SK-N-SH (cell line): Measurements from ENCODE around the gene TTC23. TPM values are rescaled to one million over a fixed set of nuclear protein-coding genes. Genes with fewer than 3 reads are reported as not detected.
A peak's percentile ranks its signal among the peaks of the same experiment; 100 is the strongest.

Source experiments
- CTCF ChIA-PET: fragments of 300-600, 350-600 bp; formaldehyde crosslinking; extraction: SDS; loops from one replicate; lab custom pipeline; 2021; lab: Yijun Ruan, JAX
- POLR2A ChIA-PET: fragments of 350-600 bp; sonication (Branson Sonifier 250); formaldehyde crosslinking; extraction: SDS; loops from one replicate; lab custom pipeline; 2020; ENCODE audit warnings: antibody characterized with exemption, inconsistent platforms; lab: Yijun Ruan, JAX
- DNase-seq: peaks from one replicate; pipeline ENCODE4 v3.0.0; 2012
- H2AFZ ChIP-seq: fragments of 200-600 bp; sonication (generic); 2 replicates; pipeline ENCODE4 v1.8.1; 2016; ENCODE audit warnings: antibody characterized with exemption, mild to moderate bottlenecking, low read depth
- H3F3A ChIP-seq: fragments of 200-600 bp; sonication (generic); replicated peaks from 2 replicates; pipeline ENCODE3; 2016; ENCODE audit warnings: antibody characterized with exemption, mild to moderate bottlenecking; ENCODE audit not compliant: insufficient read depth
- H3K27ac ChIP-seq, 2 experiments: fragments of 200-500 bp in 1 of 2; fragments of 200-600 bp in 1 of 2; sonication (Bioruptor generic) in 1 of 2; sonication (generic), shearing (Covaris generic) in 1 of 2; 2 replicates each; pipeline versions ENCODE4 v1.5.1 to v1.6.1; 2014 to 2016; ENCODE audit warnings: low read depth in 2 of 2, inconsistent platforms in 1 of 2, low read length in 1 of 2, mild to moderate bottlenecking in 1 of 2, mixed read lengths in 1 of 2
- H3K27me3 ChIP-seq: fragments of 200-600 bp; sonication (generic), shearing (Covaris generic); 2 replicates; pipeline ENCODE4 v1.6.1; 2016; ENCODE audit warnings: mixed run types; ENCODE audit not compliant: insufficient read depth
- H3K36me3 ChIP-seq, 2 experiments: fragments of 200-500 bp in 1 of 2; fragments of 200-600 bp in 1 of 2; sonication (Bioruptor generic) in 1 of 2; sonication (generic) in 1 of 2; replicated peaks in 1 of 2; 2 replicates each; pipeline versions ENCODE3 to v1.5.1; 2014 to 2016; ENCODE audit warnings: low read length in 1 of 2, mild to moderate bottlenecking in 1 of 2; ENCODE audit not compliant: insufficient read depth in 2 of 2, control insufficient read depth in 1 of 2
- H3K4me1 ChIP-seq, 2 experiments: fragments of 200-500 bp in 1 of 2; fragments of 200-600 bp in 1 of 2; sonication (Bioruptor generic) in 1 of 2; sonication (generic), shearing (Covaris generic) in 1 of 2; 2 replicates each; pipeline versions ENCODE4 v1.5.1 to v1.6.1; 2014 to 2016; ENCODE audit warnings: low read depth in 1 of 2, low read length in 1 of 2, mixed run types in 1 of 2; ENCODE audit not compliant: insufficient read depth in 2 of 2, control insufficient read depth in 1 of 2
- H3K4me2 ChIP-seq: fragments of 200-600 bp; sonication (generic), shearing (Covaris generic); 2 replicates; pipeline ENCODE4 v1.6.1; 2017; ENCODE audit warnings: mixed run types
- H3K4me3 ChIP-seq, 2 experiments: fragments of 200-500 bp in 1 of 2; fragments of 200-600 bp in 1 of 2; sonication (Bioruptor generic) in 1 of 2; sonication (generic), shearing (Covaris generic) in 1 of 2; 2 replicates each; pipeline versions ENCODE4 v1.5.1 to v1.8.1; 2014 to 2016; ENCODE audit warnings: low read depth in 2 of 2, inconsistent platforms in 1 of 2, low read length in 1 of 2, mild to moderate bottlenecking in 1 of 2, mixed read lengths in 1 of 2, moderate library complexity in 1 of 2
- H3K79me2 ChIP-seq: fragments of 200-600 bp; sonication (generic); 2 replicates; pipeline ENCODE4 v1.8.1; 2017; ENCODE audit warnings: mild to moderate bottlenecking; ENCODE audit not compliant: insufficient read depth
- H3K9ac ChIP-seq: fragments of 200-600 bp; sonication (generic); 2 replicates; pipeline ENCODE4 v1.6.1; 2017; ENCODE audit warnings: mixed run types
- H3K9me2 ChIP-seq: fragments of 200-600 bp; sonication (generic); 2 replicates; pipeline ENCODE4 v1.6.1; 2017; ENCODE audit warnings: mixed run types
- H3K9me3 ChIP-seq: fragments of 200-600 bp; sonication (generic); 2 replicates; pipeline ENCODE4 v1.6.1; 2017; ENCODE audit warnings: mixed run types, mild to moderate bottlenecking, moderate library complexity
- H4K20me1 ChIP-seq: fragments of 200-600 bp; sonication (generic); 2 replicates; pipeline ENCODE4 v1.6.1; 2017; ENCODE audit warnings: mild to moderate bottlenecking, mixed run types; ENCODE audit not compliant: insufficient read depth
- ELF1 ChIP-seq: IDR thresholded peaks from 2 replicates; pipeline ENCODE4 v1.4.0; 2012
- EP300 ChIP-seq, 2 experiments: IDR thresholded peaks; 2 replicates each; pipeline versions ENCODE4 v1.4.0 to v1.6.1; 2012; ENCODE audit warnings: borderline replicate concordance in 1 of 2, low read depth in 1 of 2, low read length in 1 of 2
- EZH2phosphoT487 ChIP-seq: fragments of 200-600 bp; sonication (generic); IDR thresholded peaks from 2 replicates; pipeline ENCODE4 v1.6.1; 2017; ENCODE audit warnings: low read depth, mixed run types, mild to moderate bottlenecking, antibody characterized with exemption, moderate library complexity, borderline replicate concordance
- FOXM1 ChIP-seq: IDR thresholded peaks from 2 replicates; pipeline ENCODE4 v1.4.0; 2012; ENCODE audit warnings: low read depth, mild to moderate bottlenecking
- GATA2 ChIP-seq: sonication (generic); formaldehyde crosslinking; IDR thresholded peaks from 2 replicates; pipeline ENCODE4 v1.5.0; 2020; ENCODE audit warnings: mild to moderate bottlenecking, missing genetic modification reagents
- JUND ChIP-seq: IDR thresholded peaks from 2 replicates; pipeline ENCODE4 v1.4.0; 2012
- MXI1 ChIP-seq: IDR thresholded peaks from 2 replicates; pipeline ENCODE4 v1.6.1; 2012; ENCODE audit warnings: mild to moderate bottlenecking, low read depth, low read length, improper control_type of control experiment
- NFIC ChIP-seq: IDR thresholded peaks from 2 replicates; pipeline ENCODE4 v1.4.0; 2012; ENCODE audit warnings: borderline replicate concordance
- POLR2AphosphoS5 ChIP-seq: IDR thresholded peaks from 2 replicates; pipeline ENCODE4 v1.6.1; 2012; ENCODE audit warnings: low read depth, low read length
- RCOR1 ChIP-seq: fragments of 150-350 bp; IDR thresholded peaks from 2 replicates; pipeline ENCODE4 v1.6.1; 2017; ENCODE audit warnings: antibody characterized with exemption, low read length
- RXRA ChIP-seq: IDR thresholded peaks from 2 replicates; pipeline ENCODE4 v1.4.0; 2012; ENCODE audit warnings: low read depth, mild to moderate bottlenecking, borderline replicate concordance
- SIN3A ChIP-seq: IDR thresholded peaks from 2 replicates; pipeline ENCODE4 v1.6.1; 2012; ENCODE audit warnings: low read depth, mild to moderate bottlenecking, low read length, moderate library complexity, borderline replicate concordance
- TEAD4 ChIP-seq: IDR thresholded peaks from 2 replicates; pipeline ENCODE4 v1.4.0; 2012; ENCODE audit warnings: mild to moderate bottlenecking, borderline replicate concordance; ENCODE audit not compliant: insufficient read depth
- YY1 ChIP-seq: IDR thresholded peaks from 2 replicates; pipeline ENCODE4 v1.4.0; 2012; ENCODE audit warnings: low read depth, mild to moderate bottlenecking
- ZBTB33 ChIP-seq: IDR thresholded peaks from 2 replicates; pipeline ENCODE4 v1.4.0; 2012; ENCODE audit warnings: low read depth, borderline replicate concordance
- WGBS: methylation state at CpG from one replicate; pipeline ENCODE4 v1.1.6; 2017; ENCODE audit warnings: low lambda C conversion rate; 5-methylcytosine and 5-hydroxymethylcytosine counted together
- polyA plus RNA-seq, 3 experiments: library from polyadenylated mRNA; depleted of rRNA; stranded (reverse); fragments of >200 nt; gene quantifications; 2 replicates each; pipeline ENCODE4 v1.2.3, GENCODE V29; 2012

TTC23 gene
- polyA plus RNA-seq, 1 of the 3 experiments (the other 2 are of a cell fraction): 0.79 TPM

- DNase-seq: no peak
- ChIA-PET POLR2A (no interaction called here), CTCF (no interaction called here)
- no peaks in the 10 kb centered on the region for H3K9me3 ChIP-seq
- H3K27me3 ChIP-seq: no peaks in the 10 kb centered on the region
- H3K9me2 ChIP-seq: no peaks in the 10 kb centered on the region
- H3K27ac ChIP-seq: no peak overlapping the region; a peak in 1 of 4 replicates
- no peaks in the 10 kb centered on the region for H3F3A ChIP-seq
- H4K20me1 ChIP-seq: no peaks in the 10 kb centered on the region
- H3K36me3 ChIP-seq: peaks cover 11 to 48% of the 10 kb centered on the region in 2 experiments
- H3K4me2 ChIP-seq: no peak overlapping the region
- no peak overlapping the region for H3K9ac ChIP-seq
- H2AFZ ChIP-seq: no peak overlapping the region
- no peak overlapping the region for H3K4me3 ChIP-seq
- TF ChIP-seq NFIC: peak; percentile 24; the same call in 1 of the 2 replicates
- no peak for TF ChIP-seq ELF1
- 95% methylated on average over 17 of the region's 18 CpGs for WGBS
- peaks cover 7 to 12% of the 10 kb centered on the region in 2 experiments; a peak in 2 of 4 replicates for H3K4me1 ChIP-seq
- no peaks in the 10 kb centered on the region for H3K79me2 ChIP-seq
Measured at GRCh38 chr15:99132634-99133287, 116.6 kb downstream of the TTC23 start.

- H3K79me2 ChIP-seq: no peaks in the 10 kb centered on the region
- peaks cover 11 to 51% of the 10 kb centered on the region in 2 experiments for H3K36me3 ChIP-seq
- H3K27ac ChIP-seq: no peak overlapping the region
- peaks cover 7 to 12% of the 10 kb centered on the region in 2 experiments; a peak in 2 of 4 replicates for H3K4me1 ChIP-seq
- H4K20me1 ChIP-seq: no peaks in the 10 kb centered on the region
- 92% methylated on average over 4 of the region's 4 CpGs for WGBS
- TF ChIP-seq SIN3A (no peak), EP300 (IDR thresholded peaks at IDR 0.05; ENCODE audit: borderline replicate concordance in 1 of 2, low read depth in 1 of 2, low read length in 1 of 2) (no peak)
- ChIA-PET CTCF (interaction anchor here (1.2 kb wide), 1 partner anchor 31 kb away, joined by 4 read pairs; no protein-coding TSS in a partner anchor), POLR2A (interaction anchor here (0.6 kb wide), 1 partner anchor 40 kb away, joined by 3 read pairs; no protein-coding TSS in a partner anchor)
- no peaks in the 10 kb centered on the region for H3F3A ChIP-seq
- no peaks in the 10 kb centered on the region for H3K9me2 ChIP-seq
- H3K4me2 ChIP-seq: no peak overlapping the region
- H3K9me3 ChIP-seq: no peaks in the 10 kb centered on the region
- no peaks in the 10 kb centered on the region for H3K27me3 ChIP-seq
- DNase-seq: no peak
- H3K9ac ChIP-seq: no peak overlapping the region
- no peak overlapping the region for H3K4me3 ChIP-seq
- no peak overlapping the region for H2AFZ ChIP-seq
Measured at GRCh38 chr15:99132122-99132521, 117.3 kb downstream of the TTC23 start.

- H3K9me3 ChIP-seq: no peaks in the 10 kb centered on the region
- peaks cover 7 to 12% of the 10 kb centered on the region in 2 experiments; a peak in 2 of 4 replicates for H3K4me1 ChIP-seq
- WGBS: 91% methylated on average over 13 of the region's 25 CpGs
- no peak overlapping the region for H3K27ac ChIP-seq
- peaks cover 11 to 50% of the 10 kb centered on the region in 2 experiments for H3K36me3 ChIP-seq
- no peaks in the 10 kb centered on the region for H3K9me2 ChIP-seq
- CTCF ChIA-PET: interaction anchor here (1.2 kb wide), 1 partner anchor 31 kb away, joined by 4 read pairs; no protein-coding TSS in a partner anchor
- H3F3A ChIP-seq: no peaks in the 10 kb centered on the region
- no peaks in the 10 kb centered on the region for H3K79me2 ChIP-seq
- H3K9ac ChIP-seq: no peak overlapping the region
- no peak overlapping the region for H3K4me2 ChIP-seq
- H2AFZ ChIP-seq: no peak overlapping the region
- DNase-seq: no peak
- no peak overlapping the region for H3K4me3 ChIP-seq
- POLR2A ChIA-PET: interaction anchor here (0.6 kb wide), 1 partner anchor 40 kb away, joined by 3 read pairs; no protein-coding TSS in a partner anchor
- no peaks in the 10 kb centered on the region for H3K27me3 ChIP-seq
- no peaks in the 10 kb centered on the region for H4K20me1 ChIP-seq
- TF ChIP-seq ELF1 (no peak), TEAD4 (no peak), MXI1 (no peak), GATA2 (CRISPR knock-in tag) (no peak), EZH2phosphoT487 (no peak), ZBTB33 (no peak), JUND (no peak), NFIC (no peak), RXRA (no peak), FOXM1 (no peak), RCOR1 (no peak), YY1 (no peak), POLR2AphosphoS5 (no peak)
Measured at GRCh38 chr15:99131441-99132023, 117.8 kb downstream of the TTC23 start.
